GM23338 (cell line): ENCODE results near the gene GNPDA1. TPM values are rescaled to one million over a fixed set of nuclear protein-coding genes. Genes with fewer than 3 reads are reported as not detected.

Experiments used
- ATAC-seq: fragments of 200-7000 bp; cut with Tn5 transposase; 3 replicates; pipeline ENCODE4 v1.9.1; 2020
- DNase-seq: peaks from one replicate; pipeline ENCODE4 v3.0.0-alpha.2; 2015; ENCODE audit warnings: low spot score
- H2AFZ ChIP-seq: fragments of 200-600 bp; sonication (generic); 2 replicates; pipeline ENCODE4 v1.8.0; 2016; ENCODE audit warnings: antibody characterized with exemption, mild to moderate bottlenecking, moderate library complexity
- H3F3A ChIP-seq: fragments of 200-600 bp; sonication (generic); replicated peaks from 2 replicates; pipeline ENCODE4 v1.8.0; 2017; ENCODE audit warnings: antibody characterized with exemption, mixed run types, low read depth
- H3K27ac ChIP-seq: fragments of 200-600 bp; sonication (generic); 2 replicates; pipeline ENCODE4 v1.6.1; 2016; ENCODE audit warnings: low read depth
- H3K27me3 ChIP-seq: fragments of 200-600 bp; sonication (generic); 2 replicates; pipeline ENCODE4 v1.8.0; 2016; ENCODE audit warnings: mild to moderate bottlenecking, mixed run types, moderate library complexity; ENCODE audit not compliant: insufficient read depth
- H3K36me3 ChIP-seq: fragments of 200-600 bp; sonication (generic); 2 replicates; pipeline ENCODE4 v1.8.0; 2016; ENCODE audit warnings: mild to moderate bottlenecking; ENCODE audit not compliant: insufficient read depth
- H3K4me1 ChIP-seq: fragments of 200-600 bp; sonication (generic); 2 replicates; pipeline ENCODE4 v1.8.0; 2016; ENCODE audit warnings: mild to moderate bottlenecking, moderate library complexity; ENCODE audit not compliant: insufficient read depth
- H3K4me2 ChIP-seq: fragments of 200-600 bp; sonication (generic); 2 replicates; pipeline ENCODE4 v1.7.1; 2017; ENCODE audit warnings: mixed run types
- H3K4me3 ChIP-seq: fragments of 200-600 bp; sonication (generic); 2 replicates; pipeline ENCODE4 v1.6.1; 2016; ENCODE audit warnings: mixed run types
- H3K79me2 ChIP-seq: fragments of 200-600 bp; sonication (generic); replicated peaks from 2 replicates; pipeline ENCODE4 v1.8.0; 2017; ENCODE audit warnings: mild to moderate bottlenecking; ENCODE audit not compliant: insufficient read depth
- H3K9me2 ChIP-seq: fragments of 200-600 bp; sonication (generic); 2 replicates; pipeline ENCODE4 v1.8.0; 2017; ENCODE audit not compliant: insufficient read depth
- H4K20me1 ChIP-seq: fragments of 200-600 bp; sonication (generic); replicated peaks from 2 replicates; pipeline ENCODE4 v1.8.0; 2017; ENCODE audit warnings: mild to moderate bottlenecking; ENCODE audit not compliant: insufficient read depth
- H3K27ac Mint-ChIP-seq: 2 replicates; pipeline ENCODE4 v1.8.0; 2020; ENCODE audit warnings: inconsistent platforms, mild to moderate bottlenecking, moderate library complexity, mixed read lengths
- H3K27me3 Mint-ChIP-seq: 3 replicates; pipeline ENCODE4 v1.8.0; 2022; ENCODE audit warnings: low read depth, mild to moderate bottlenecking, moderate library complexity, mixed read lengths, inconsistent platforms; ENCODE audit not compliant: insufficient read depth, poor library complexity
- H3K36me3 Mint-ChIP-seq: 3 replicates; pipeline ENCODE4 v1.8.0; 2021; ENCODE audit warnings: low read depth, mild to moderate bottlenecking, inconsistent platforms, moderate library complexity, mixed read lengths
- H3K4me1 Mint-ChIP-seq: 3 replicates; pipeline ENCODE4 v1.8.0; 2020; ENCODE audit warnings: mild to moderate bottlenecking, inconsistent platforms, mixed read lengths
- H3K4me3 Mint-ChIP-seq: 3 replicates; pipeline ENCODE4 v1.8.0; 2021; ENCODE audit warnings: moderate library complexity, mild to moderate bottlenecking, inconsistent platforms, mixed read lengths
- H3K9me3 Mint-ChIP-seq: 3 replicates; pipeline ENCODE4 v1.8.0; 2020; ENCODE audit warnings: moderate library complexity, mild to moderate bottlenecking, inconsistent platforms, mixed read lengths
- CREB1 ChIP-seq: fragments of 250-450 bp; sonication (Bioruptor Pico); IDR thresholded peaks from 2 replicates; pipeline ENCODE4 v1.5.0; 2020; ENCODE audit warnings: low read depth, mild to moderate bottlenecking, moderate library complexity
- CTCF ChIP-seq, 2 experiments: fragments of 200-600 bp in 1 of 2; sonication (generic) in 1 of 2; conservative IDR thresholded peaks; 2 replicates each; pipeline versions ENCODE4 v1.5.1 to v1.6.1; 2016 to 2017; ENCODE audit warnings: antibody characterized with exemption in 2 of 2, low read depth in 2 of 2, mild to moderate bottlenecking in 2 of 2, moderate library complexity in 1 of 2
- ETS1 ChIP-seq: IDR thresholded peaks from 2 replicates; pipeline ENCODE4 v1.6.1; 2016; ENCODE audit warnings: antibody characterized with exemption
- NANOG ChIP-seq: IDR thresholded peaks from 2 replicates; pipeline ENCODE4 v1.6.1; 2016; ENCODE audit warnings: antibody characterized with exemption, borderline replicate concordance
- STAT1 ChIP-seq: IDR thresholded peaks from one replicate; pipeline ENCODE4 v1.6.1; 2016; ENCODE audit warnings: antibody characterized with exemption; ENCODE audit not compliant: unreplicated experiment
- ZNF462 ChIP-seq: fragments of 250-450 bp; sonication (Bioruptor Pico); IDR thresholded peaks from 2 replicates; pipeline ENCODE4 v1.5.0; 2020; ENCODE audit warnings: mild to moderate bottlenecking, moderate library complexity
- polyA plus RNA-seq: library from polyadenylated mRNA; unstranded; fragments of >200 nt; fragmentation: Nextera tagmentation; extraction: Ambion mirVana; gene quantifications from 2 replicates; pipeline ENCODE4 v1.2.1, GENCODE V29; 2016
- total RNA-seq: library from RNA; depleted of rRNA; stranded (reverse); fragments of >200 nt; shearing (Covaris generic); gene quantifications from 2 replicates; pipeline ENCODE4 v1.2.3, GENCODE V29; 2014

The GNPDA1 gene
- total and polyA plus RNA-seq, 2 experiments from 2014 or later: 47.6 to 117 TPM

- TF ChIP-seq ZNF462: no peak
These were observed 15.4 kb downstream of the GNPDA1 start (continued) for GRCh38 chr5:141997358-141997960.

- no peaks in the 10 kb centered on the region for H3K27me3 ChIP-seq
- Mint-ChIP-seq H3K27me3 (peaks cover 5% of the 10 kb centered on the region), H3K4me1 (no peaks in the 10 kb centered on the region), H3K9me3 (peaks cover 12% of the 10 kb centered on the region; the same call in 2 of the 3 replicates), H3K36me3 (peaks cover 24% of the 10 kb centered on the region), H3K4me3 (no peak overlapping the region), H3K27ac (no peak overlapping the region)
- H4K20me1 ChIP-seq: no peaks in the 10 kb centered on the region
- H3K9me2 ChIP-seq: no peaks in the 10 kb centered on the region
- H3K4me1 ChIP-seq: no peaks in the 10 kb centered on the region
- no peaks in the 10 kb centered on the region; the same call in 1 of the 2 replicates for H3K79me2 ChIP-seq
- H3K4me2 ChIP-seq: no peak overlapping the region
- no peaks in the 10 kb centered on the region for H3F3A ChIP-seq
- DNase-seq: no peak
- H3K36me3 ChIP-seq: peaks cover 9% of the 10 kb centered on the region
- H3K27ac ChIP-seq: no peak overlapping the region
- no peak for ATAC-seq
- no peak overlapping the region for H3K4me3 ChIP-seq
- H2AFZ ChIP-seq: no peak overlapping the region
- TF ChIP-seq ETS1 (no peak), CTCF (conservative IDR thresholded peaks at IDR 0.05; ENCODE audit: low read depth in 2 of 2) (no peak), ZNF462 (no peak), CREB1 (CRISPR knock-in tag) (no peak), NANOG (no peak), STAT1 (no peak)
These were observed 17.2 kb downstream of the GNPDA1 start for GRCh38 chr5:141995656-141996055.
